Esophagus mucosa (tissue), 1 donor: Measurements from ENCODE around the gene CARS2. TPM values are rescaled to one million over a fixed set of nuclear protein-coding genes. Genes with fewer than 3 reads are reported as not detected.
A peak's percentile ranks its signal among the peaks of the same experiment; 100 is the strongest.
"Not testable (repeated sequence)": the region's sequence is repeated elsewhere in the genome, so short reads cannot be mapped to it uniquely, and the experiment has no call there.

Experiments
- ATAC-seq: fragments of 200-7000 bp; cut with Tn5 transposase; one replicate; pipeline ENCODE4 v1.9.1; 2020
- total RNA-seq: library from RNA; stranded (reverse); gene quantifications from one replicate; pipeline ENCODE4 v1.2.4, GENCODE V29; 2023
- donor health status: DM: yes; HTN: yes; CAD: no.

The CARS2 gene, protein sequence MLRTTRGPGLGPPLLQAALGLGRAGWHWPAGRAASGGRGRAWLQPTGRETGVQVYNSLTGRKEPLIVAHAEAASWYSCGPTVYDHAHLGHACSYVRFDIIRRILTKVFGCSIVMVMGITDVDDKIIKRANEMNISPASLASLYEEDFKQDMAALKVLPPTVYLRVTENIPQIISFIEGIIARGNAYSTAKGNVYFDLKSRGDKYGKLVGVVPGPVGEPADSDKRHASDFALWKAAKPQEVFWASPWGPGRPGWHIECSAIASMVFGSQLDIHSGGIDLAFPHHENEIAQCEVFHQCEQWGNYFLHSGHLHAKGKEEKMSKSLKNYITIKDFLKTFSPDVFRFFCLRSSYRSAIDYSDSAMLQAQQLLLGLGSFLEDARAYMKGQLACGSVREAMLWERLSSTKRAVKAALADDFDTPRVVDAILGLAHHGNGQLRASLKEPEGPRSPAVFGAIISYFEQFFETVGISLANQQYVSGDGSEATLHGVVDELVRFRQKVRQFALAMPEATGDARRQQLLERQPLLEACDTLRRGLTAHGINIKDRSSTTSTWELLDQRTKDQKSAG
- total RNA-seq, result 35.5 TPM

DNA sequence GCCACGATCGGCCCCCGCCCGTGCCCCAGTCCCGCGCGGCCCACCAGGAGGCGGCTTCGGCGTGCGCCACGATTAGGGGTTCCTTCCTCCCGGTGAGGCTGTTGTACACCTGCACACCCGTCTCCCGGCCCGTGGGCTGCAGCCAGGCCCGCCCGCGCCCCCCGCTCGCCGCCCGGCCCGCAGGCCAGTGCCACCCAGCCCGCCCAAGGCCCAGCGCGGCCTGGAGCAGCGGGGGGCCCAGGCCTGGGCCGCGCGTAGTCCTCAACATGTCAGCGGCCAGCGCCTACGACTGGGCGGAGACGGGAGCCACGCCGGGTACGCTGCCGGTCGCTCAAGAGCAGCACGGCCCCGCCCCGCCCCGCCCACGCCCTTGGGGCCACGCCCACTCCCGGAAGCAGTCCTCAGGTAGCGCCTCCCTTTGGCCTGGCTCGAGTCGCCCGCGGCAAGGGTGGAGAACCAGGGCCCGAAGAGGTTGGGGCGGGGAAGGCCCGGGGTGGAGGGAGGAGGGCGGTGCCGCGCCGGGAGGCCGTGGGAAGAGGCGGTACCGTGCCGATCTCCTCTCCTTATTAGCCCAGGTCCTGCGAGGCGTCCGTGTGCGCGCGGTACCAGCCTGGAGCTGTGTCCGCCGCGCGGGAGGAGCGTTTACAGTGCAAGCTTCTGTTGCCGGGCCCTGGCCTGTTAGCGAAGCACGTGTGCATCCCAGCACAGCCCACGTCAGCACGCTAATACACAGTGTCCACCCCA is at the start of gene CARS2:
TSS of gene CARS2 (minus strand) at position 291 of the 744 bp plus-strand sequence. CDS start at position 268, 23 bp downstream.
- ATAC-seq, result peak; percentile 97

DNA sequence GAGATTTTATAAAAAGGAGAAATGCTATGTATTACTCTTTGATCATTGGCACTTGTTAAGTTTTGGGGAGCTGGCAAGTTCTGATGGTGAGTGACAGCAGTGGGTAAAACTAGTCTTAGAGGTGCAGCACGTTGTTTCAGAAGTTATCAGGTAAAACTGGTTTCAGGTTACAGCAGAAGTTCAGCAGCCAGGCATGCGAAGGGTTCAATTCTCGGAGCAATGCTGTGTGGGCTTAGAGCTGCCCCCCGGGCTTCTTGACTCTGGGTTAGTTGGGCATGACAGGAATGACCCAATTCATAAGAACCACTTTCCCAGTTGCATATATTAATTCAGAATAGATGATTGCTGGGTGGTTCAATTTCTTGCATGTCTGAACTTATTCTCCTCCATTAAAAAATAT is 42.4 kb upstream of the CARS2 start:
- ATAC-seq, result no peak

DNA sequence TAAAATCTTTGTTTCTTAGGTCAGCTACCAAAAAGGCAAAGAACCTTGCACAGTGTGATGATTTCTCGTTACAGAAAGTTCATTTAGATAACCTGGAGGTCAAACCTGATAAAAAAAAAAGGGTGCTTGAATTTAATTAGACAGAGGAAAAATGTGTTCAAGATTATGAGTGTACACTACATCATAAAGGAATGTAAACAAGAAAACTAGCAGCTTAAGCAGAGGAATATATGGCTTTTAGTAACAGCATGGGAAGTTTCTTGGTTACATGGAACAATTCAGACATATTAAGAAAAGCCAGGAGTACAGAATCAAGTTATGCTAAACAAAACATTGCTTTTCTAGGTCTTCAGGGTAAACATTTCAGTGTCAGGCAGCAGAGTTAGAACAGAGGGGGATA is 40.5 kb upstream of the CARS2 start:
- no peak for ATAC-seq

DNA sequence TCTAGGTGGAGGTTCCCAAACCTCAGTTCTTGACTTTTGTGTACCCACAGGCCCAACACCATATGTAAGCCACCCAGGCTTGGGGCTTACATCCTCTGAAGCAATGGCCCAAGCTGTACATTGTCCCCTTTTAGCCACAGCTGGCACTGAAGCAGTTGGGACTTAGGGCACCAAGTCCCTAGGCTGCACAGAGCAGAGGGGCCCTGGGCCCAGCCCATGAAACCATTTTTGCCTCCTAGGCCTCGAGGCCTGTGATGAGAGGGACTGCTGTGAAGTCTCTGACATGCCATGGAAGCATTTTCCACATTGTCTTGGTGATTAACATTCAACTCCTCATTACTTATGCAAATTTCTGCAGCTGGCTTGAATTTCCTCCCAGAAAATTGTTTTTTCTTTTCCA is 37.8 kb upstream of the CARS2 start:
- no peak for ATAC-seq

DNA sequence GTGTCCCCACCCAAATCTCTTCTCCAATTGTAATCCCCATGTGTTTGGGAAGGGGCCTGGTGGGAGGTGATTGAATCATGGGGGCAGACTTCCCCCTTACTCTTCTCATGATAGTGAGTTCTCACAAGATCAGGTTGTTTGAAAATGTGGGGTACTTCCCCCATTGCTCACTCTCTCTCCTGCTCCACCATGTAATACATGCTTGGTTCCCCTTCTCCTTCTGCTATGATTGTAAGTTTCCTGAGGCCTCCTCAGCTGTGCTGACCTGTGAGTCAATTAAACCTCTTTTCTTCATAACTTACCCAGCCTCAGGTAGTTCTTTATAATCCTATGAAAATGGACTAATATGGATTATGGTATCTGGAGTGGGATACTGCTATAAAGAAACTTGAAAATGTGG is 31.6 kb upstream of the CARS2 start:
- no peak for ATAC-seq

DNA sequence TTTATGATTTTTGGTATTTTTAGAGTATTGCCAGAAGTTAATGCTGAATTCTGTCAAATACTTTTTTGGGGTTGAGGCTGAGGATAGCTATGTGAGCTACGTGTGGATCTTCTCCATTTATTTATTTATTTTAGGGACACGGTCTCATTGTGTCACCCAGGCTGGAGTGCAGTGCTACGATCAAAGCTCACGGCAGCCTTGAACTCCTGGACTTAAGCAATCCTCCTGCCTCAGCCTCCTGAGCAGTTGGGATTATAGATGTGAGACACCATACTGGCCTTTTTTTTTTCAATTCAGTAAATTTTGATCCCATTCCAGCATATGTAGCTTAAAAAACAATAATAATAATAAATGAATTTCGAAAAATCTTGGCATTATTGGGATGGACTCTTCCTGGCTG is 28.6 kb upstream of the CARS2 start:
- ATAC-seq, result no peak

DNA sequence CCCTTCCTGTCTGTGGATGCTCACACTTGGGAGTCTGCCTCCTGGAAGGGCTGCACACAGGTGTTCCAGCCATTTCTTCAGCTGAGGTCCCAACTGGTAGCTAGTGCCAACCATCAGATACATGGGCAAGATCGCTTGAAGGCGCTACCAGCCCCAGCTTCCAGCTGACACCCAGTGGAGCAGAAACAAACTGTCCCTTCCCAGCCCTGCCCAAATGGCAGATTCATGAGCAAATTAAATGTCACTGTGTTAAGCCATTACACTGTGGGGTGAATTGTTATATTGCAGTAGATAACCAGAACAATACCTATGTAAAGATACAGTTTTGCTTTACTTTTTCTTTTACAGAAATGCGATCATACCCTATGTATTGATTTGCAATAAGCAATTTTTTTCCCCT is 25.2 kb upstream of the CARS2 start:
- no peak for ATAC-seq

DNA sequence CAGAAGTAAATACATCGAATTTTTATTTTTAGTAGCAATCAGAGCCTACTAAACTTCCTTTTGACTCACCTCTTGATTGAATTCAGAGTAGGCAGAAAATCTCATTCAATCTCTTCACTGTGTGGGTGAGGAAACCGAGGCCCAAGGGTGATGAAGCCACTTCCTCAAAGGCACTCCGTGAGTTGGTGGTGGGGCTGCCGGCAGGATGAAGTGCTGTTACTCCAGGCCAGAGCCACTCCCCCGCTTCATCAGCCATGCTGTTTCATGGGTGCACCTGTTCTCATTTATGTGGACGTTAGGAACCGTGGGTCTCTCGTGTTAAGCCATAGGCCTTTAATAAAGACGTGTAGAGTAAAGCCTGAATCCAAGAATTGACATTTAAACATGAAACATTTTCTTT is 20.8 kb upstream of the CARS2 start:
- no peak for ATAC-seq

DNA sequence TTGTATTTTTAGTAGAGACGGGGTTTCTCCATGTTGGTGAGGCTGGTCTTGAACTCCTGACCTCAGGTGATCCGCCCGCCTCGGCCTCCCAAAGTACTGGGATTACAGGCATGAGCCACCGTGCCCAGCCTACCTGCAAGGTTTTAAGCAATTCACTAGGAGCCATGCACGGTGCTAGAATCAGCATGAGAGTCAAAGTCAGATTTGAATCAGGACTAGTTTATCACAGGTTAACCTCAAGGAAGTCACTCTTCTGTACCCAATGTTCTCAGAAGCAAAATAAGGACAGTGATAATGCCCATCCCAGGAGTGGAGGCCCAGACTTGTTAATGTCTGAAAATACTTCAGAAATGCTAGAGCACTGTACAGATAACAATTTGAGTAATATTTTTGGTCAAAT is 20.2 kb upstream of the CARS2 start:
- ATAC-seq, result not testable (repeated sequence)

DNA sequence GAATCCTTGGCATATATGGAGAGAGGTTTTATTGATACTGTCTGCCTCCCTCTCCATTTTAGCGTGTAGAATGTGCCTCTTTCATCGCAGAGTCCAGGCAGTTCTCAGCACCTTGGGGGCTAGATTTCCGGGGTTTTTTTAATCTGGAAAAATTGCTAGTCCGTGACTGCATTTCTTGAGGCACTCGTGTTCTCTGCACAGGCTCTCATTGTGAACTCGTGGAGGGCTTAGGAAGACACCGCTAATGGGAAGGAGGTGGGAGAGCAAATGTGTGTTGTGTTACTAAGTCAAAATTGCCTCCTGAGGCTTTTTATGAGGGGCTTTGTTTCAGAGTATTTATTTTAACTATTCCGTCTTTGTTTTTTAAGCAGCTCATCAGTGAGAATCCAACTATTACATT is 17.7 kb upstream of the CARS2 start:
- no peak for ATAC-seq

DNA sequence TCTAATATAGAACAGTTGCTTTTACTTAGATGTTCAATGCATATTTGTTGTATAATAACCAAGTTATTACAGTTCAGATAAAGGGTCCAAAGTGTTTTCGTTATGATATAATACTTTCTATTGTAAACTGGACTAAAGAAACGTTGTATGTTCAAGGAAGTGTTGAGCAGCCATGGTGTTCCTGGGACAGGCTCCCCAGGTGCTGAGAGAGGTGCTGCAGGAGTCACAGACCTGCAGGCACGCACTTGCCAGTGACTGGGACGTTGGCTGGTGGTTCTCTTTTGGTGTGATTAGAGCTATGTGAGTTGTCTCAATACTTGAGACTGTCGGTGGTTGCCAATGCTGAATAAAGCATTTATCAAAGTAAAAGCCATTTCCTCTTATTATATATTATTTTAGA is 17.1 kb upstream of the CARS2 start:
- ATAC-seq, result peak; percentile 49

DNA sequence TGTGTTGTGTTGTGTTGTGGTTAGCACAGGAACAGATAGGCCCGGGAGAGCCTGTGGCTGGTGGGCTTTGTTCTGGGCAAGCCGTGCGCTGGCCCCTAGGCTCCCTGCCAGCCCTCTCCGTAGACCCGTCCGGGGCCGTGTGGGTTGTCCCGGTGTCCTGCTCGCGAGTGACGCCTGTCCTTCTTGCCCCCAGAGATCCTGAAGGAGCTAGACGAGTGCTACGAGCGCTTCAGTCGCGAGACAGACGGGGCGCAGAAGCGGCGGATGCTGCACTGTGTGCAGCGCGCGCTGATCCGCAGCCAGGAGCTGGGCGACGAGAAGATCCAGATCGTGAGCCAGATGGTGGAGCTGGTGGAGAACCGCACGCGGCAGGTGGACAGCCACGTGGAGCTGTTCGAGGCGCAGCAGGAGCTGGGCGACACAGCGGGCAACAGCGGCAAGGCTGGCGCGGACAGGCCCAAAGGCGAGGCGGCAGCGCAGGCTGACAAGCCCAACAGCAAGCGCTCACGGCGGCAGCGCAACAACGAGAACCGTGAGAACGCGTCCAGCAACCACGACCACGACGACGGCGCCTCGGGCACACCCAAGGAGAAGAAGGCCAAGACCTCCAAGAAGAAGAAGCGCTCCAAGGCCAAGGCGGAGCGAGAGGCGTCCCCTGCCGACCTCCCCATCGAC is 13.3 kb upstream of the CARS2 start:
- ATAC-seq, result no peak

DNA sequence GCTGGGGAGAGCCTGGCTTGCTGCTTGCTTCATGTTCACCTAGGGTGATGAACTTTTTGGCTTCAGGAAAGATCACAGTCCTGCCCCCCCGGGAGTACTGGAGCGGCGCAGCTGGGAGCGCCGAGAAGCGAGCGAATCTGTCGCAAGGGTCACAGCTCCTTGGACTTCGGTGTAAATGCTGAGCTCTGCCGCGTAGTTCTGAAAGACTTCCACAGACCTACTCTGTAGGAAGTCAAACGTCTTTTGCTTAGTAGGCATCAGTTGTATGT is 10.3 kb upstream of the CARS2 start:
- no peak for ATAC-seq

DNA sequence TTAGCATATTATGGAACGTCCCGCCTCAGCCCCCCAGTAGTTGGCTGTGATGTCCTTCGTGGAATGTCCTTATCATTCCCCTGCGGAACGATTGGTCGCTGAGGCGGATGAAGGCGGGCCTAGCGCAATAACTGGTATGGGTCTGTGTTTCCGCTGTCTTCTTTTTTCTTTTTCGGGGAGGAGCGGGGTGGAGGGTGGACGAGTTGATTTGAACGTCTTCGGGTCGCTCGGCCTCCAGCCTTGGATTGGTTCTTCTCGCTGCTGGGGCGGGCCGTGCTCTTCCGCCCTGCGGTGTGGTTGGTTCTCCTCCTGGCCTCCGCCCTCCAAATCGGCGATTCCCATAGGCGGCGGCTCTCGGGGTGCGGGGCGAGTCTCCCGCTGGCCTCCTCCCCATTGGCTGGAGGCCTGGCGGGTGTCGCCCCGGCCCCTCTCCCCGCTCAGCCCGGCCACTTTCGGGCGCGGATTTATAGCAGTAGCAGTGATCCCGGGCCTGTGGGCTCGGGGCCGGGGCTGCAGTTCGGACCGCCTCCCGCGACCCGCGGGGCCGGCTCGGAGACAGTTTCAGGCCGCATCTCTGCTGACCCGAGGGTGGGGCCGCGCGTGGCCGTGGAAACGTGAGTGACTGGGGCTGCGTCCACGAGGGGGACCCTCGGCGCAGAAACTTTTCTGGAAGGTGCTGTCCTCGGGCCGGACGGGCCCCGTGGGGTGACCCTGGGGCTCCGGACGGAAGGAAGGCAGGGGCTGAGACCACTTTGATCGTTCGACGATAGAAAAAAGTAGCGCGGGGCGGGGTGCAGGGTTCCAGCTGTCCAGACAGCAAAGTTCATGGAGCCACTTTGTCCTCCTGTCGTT is 9.7 kb upstream of the CARS2 start:
- peak; percentile 83 for ATAC-seq

DNA sequence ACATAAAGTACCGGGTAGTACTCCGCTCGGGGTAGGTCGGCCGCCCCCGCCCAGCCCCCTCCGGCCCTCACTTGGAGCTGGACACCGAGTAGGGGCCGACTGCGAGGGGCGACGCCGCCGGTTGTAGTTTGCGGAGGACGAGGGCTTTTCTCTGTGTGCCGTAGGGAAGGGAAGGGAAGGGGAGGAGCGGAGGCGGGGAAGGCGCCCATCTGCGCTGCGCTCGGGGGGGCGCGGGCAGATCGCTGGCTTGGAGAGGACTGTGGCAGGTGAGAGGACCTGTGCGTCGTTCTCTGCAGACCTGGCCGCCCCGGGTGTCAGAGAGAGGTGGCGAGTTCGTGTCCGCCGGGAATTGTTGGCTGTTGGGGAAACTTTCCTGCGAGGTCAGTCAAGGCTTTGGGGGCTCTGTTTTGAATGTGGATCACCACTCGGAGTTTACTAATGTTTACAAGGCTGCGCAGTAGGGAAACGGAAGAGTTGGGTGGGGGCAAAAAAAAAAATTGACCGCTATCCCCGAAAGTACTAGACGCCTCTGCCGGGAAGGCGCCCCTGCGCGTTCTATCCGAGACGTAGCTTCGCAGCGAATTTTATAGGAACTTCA is 9.0 kb upstream of the CARS2 start:
- ATAC-seq, result no peak

DNA sequence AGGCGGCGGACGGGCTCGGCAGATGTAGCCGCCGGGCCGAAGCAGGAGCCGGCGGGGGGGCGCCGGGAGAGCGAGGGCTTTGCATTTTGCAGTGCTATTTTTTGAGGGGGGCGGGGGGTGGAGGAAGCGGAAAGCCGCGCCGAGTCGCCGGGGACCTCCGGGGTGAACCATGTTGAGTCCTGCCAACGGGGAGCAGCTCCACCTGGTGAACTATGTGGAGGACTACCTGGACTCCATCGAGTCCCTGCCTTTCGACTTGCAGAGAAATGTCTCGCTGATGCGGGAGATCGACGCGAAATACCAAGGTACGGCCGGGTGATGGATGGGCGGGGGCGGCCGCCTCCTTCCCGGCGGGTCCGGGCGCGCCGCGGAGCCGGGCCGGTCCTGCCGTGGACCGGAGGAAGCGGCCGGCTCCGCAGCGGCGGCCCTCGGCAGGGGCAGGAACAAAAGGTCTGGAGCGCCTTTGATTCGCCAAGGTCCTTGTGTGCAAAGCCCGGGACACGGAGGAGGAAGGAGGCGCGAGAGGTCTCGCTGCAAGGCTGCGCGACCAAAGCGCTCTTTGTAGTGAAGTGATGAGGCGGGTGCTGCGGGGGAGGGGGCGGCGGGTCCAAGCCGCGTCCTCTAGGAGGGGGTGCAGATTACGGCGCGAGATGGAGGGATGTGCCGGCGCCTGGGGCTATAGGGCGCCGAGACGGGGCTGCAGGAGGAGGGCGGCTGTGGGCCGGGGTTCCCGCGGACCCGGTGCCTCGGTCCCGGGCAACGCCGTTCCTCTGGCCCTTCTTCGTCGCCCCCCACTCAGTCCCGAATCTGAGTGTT is 8.3 kb upstream of the CARS2 start:
- ATAC-seq, result no peak

DNA sequence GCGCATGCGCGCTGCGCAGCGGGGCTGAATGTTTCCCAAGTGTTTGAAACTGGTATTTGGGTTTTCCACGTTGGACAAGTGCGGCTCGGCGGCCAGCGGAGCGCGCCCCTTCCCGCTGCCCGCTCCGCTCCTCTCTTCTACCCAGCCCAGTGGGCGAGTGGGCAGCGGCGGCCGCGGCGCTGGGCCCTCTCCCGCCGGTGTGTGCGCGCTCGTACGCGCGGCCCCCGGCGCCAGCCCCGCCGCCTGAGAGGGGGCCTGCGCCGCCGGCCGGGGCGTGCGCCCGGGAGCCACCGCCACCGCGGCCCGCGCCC is 7.7 kb upstream of the CARS2 start, which contains the start of gene ING1:
TSS of gene ING1 (plus strand) at position 59 of the 311 bp plus-strand sequence. CDS start 450 bp downstream, outside the sequence.
- ATAC-seq, result no peak

DNA sequence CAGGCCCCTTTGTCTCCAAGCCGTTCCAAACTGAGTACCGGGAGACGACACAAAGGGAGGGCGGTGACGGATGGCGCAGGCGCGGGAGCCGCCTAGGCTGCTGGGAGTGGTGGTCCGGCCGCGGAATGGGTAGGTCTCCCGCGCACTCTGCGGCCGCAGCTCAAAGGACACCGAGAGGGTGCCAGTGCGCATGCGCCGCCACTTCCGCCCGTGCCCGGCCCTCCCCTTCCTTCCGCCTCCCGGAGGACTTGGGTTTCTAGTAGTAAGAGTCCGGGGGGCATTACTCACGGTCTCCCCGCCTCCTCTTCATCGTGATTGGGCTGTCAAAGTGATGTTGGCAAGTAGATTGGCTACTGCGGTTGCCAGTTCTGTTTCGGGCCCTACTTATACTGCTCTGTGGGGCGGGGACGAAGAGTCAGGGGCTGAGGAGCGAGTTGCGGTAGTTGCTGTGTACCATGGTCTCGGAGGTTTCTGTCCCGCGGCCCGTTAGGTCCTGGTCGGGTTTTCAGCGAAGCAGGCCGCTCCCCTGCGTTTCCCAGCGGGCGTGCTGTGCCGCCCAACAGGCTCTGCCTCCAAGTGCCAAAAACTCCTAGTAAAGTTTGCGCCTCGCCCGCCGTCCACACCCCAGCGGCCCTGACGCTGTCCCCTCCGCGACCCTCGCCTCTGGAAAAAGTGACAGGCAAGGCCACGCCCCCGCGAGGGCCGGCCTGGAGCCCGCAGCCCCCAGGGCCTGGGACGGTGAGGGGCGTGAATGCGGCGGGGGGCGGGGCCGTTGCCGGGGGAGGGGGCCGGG is 7.1 kb upstream of the CARS2 start:
- ATAC-seq, result peak; percentile 82

DNA sequence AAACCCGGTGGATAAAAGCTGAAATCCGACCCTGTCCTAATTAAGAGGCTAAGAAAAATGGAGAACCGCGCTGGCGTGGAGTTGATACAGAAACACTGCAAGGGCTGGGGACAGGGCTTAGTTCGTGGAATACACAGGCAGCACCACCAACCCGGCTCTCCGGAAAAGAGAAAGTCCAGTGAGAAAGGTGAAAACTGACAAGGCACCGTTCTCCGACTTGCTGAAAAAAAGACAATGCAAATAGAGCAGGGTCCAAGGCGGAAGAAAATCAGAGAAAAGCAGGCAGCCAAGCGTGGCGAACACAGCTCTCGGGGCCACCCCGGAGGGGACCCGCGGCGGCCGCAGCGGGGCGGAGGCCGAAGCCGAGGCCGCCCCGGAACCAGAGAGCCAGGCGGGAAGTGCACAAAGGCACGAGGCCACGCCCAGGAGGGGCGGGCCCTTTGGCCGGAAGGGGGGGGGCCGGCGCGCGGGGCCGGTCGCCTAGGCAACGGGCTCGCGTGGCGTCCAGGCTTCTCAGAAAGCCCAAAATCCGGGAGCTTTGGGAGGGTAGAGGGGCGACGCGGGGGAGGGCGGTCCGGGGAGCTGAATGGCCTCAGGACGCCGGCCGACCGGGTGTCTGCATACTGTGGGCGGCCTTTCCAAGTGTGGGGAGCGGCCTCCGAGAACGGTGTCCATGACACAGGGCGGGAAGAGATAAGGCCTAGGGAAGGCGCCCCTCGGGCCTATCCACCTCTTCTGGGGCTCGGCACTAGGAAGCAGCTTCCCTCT is 6.3 kb upstream of the CARS2 start:
- peak; percentile 65 for ATAC-seq
